ENCODE measurements around the gene PITHD1.

DNA sequence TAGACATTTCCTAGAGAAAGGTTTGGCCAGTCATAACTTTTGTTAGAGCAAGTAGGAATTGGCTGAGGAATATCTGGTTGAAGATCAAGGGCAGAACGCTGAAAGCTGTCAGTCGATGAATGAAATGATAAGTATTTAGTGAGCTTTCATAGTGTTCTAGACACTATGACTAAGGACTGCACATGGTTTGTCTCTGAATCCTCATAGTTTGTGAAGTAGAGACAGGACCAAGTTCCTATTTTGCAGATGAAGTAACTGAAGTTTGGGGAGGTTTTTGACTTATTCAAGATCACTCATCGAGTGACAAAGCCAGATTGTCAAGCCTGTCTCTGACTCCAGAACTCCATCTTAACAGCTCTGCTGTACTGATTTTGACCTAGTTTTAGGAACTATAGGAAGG lies 30.2 kb upstream of the PITHD1 start:
- TF ChIP-seq, protein P1, sequence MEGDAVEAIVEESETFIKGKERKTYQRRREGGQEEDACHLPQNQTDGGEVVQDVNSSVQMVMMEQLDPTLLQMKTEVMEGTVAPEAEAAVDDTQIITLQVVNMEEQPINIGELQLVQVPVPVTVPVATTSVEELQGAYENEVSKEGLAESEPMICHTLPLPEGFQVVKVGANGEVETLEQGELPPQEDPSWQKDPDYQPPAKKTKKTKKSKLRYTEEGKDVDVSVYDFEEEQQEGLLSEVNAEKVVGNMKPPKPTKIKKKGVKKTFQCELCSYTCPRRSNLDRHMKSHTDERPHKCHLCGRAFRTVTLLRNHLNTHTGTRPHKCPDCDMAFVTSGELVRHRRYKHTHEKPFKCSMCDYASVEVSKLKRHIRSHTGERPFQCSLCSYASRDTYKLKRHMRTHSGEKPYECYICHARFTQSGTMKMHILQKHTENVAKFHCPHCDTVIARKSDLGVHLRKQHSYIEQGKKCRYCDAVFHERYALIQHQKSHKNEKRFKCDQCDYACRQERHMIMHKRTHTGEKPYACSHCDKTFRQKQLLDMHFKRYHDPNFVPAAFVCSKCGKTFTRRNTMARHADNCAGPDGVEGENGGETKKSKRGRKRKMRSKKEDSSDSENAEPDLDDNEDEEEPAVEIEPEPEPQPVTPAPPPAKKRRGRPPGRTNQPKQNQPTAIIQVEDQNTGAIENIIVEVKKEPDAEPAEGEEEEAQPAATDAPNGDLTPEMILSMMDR (IDR thresholded peaks at IDR 0.05; ENCODE audit: low read length): no peak
- no peak for TF ChIP-seq EZH2 (optimal IDR thresholded peaks at IDR 0.05; ENCODE audit: low read depth, low read length)
- TF ChIP-seq EZH2phosphoT487 (IDR thresholded peaks at IDR 0.05; ENCODE audit: low read length): no peak
